Endodermal cell (in vitro differentiated cells): Measurements from ENCODE around the gene TARS2. TPM values are rescaled to one million over a fixed set of nuclear protein-coding genes. Genes with fewer than 3 reads are reported as not detected.
A peak's percentile ranks its signal among the peaks of the same experiment; 100 is the strongest.

Experiments used
- DNase-seq: peaks from one replicate; pipeline ENCODE4 v3.0.0-alpha.2; 2017
- H3K27ac ChIP-seq: 2 replicates; pipeline ENCODE4 v1.5.1; 2013; ENCODE audit warnings: mild to moderate bottlenecking, low read depth, low read length, moderate library complexity
- H3K27me3 ChIP-seq: 2 replicates; pipeline ENCODE4 v1.6.1; 2013; ENCODE audit warnings: mild to moderate bottlenecking, low read length, moderate library complexity; ENCODE audit not compliant: insufficient read depth, control insufficient read depth, poor library complexity, severe bottlenecking
- H3K36me3 ChIP-seq: 2 replicates; pipeline ENCODE4 v1.7.0; 2013; ENCODE audit warnings: mild to moderate bottlenecking, low read length, moderate library complexity; ENCODE audit not compliant: control insufficient read depth, insufficient read depth
- H3K4me1 ChIP-seq: one replicate; pipeline ENCODE4 v1.7.0; 2013; ENCODE audit warnings: low read length; ENCODE audit not compliant: control insufficient read depth, insufficient read depth
- H3K4me3 ChIP-seq: 2 replicates; pipeline ENCODE4 v1.5.1; 2013; ENCODE audit warnings: mild to moderate bottlenecking, low read length, moderate library complexity
- H3K9ac ChIP-seq: 2 replicates; pipeline ENCODE4 v1.6.1; 2013; ENCODE audit warnings: mild to moderate bottlenecking, low read length, moderate library complexity; ENCODE audit not compliant: poor library complexity, severe bottlenecking; ENCODE audit errors: extremely low read depth
- H3K9me3 ChIP-seq: 2 replicates; pipeline ENCODE4 v1.6.1; 2013; ENCODE audit warnings: mild to moderate bottlenecking, low read length, moderate library complexity; ENCODE audit not compliant: control insufficient read depth
- H3K27ac Mint-ChIP-seq: 2 replicates; pipeline ENCODE4 v1.8.0; 2020; ENCODE audit warnings: mixed read lengths
- H3K27me3 Mint-ChIP-seq: 2 replicates; pipeline ENCODE4 v1.8.0; 2021; ENCODE audit warnings: mild to moderate bottlenecking, mixed read lengths; ENCODE audit not compliant: insufficient read depth
- H3K36me3 Mint-ChIP-seq: 2 replicates; pipeline ENCODE4 v1.8.0; 2020; ENCODE audit warnings: low read depth, mixed read lengths
- H3K4me1 Mint-ChIP-seq: 2 replicates; pipeline ENCODE4 v1.8.0; 2020; ENCODE audit warnings: mixed read lengths
- H3K4me3 Mint-ChIP-seq: 2 replicates; pipeline ENCODE4 v1.8.0; 2020; ENCODE audit warnings: mild to moderate bottlenecking, moderate library complexity, mixed read lengths
- H3K9me3 Mint-ChIP-seq: 2 replicates; pipeline ENCODE4 v1.8.0; 2020; ENCODE audit warnings: mild to moderate bottlenecking, mixed read lengths
- CTCF ChIP-seq: fragments of 200-600 bp; sonication (generic); conservative IDR thresholded peaks from 2 replicates; pipeline ENCODE4 v1.5.0; 2021; ENCODE audit warnings: antibody characterized with exemption, mild to moderate bottlenecking
- WGBS, 2 experiments: methylation state at CpG; one replicate each; pipeline versions ENCODE4 v1.1.5 to v1.1.7; 2013; ENCODE audit warnings: missing lambda C conversion rate in 2 of 2, mixed read lengths in 1 of 2; ENCODE audit not compliant: insufficient coverage in 1 of 2, insufficient read length in 1 of 2; 5-methylcytosine and 5-hydroxymethylcytosine counted together
- total RNA-seq, 2 donors: library from RNA; stranded (reverse); fragmentation: NEBNext Ultra II Directional in 1 of 2; extraction: Animal tissue kit (Norgen Biotek cat#: 25700) in 1 of 2; gene quantifications; 2 replicates in 1 of 2; 3 replicates in 1 of 2; pipeline ENCODE4 v1.2.1, GENCODE V29; 2021

Gene TARS2
- total RNA-seq, 2 donors from 2014 or later = 32.9 to 39.4 TPM

GRCh38 chr1:150484431-150484830 lies 2.8 kb upstream of the TARS2 start:
- Mint-ChIP-seq H3K4me3 (no peak overlapping the region), H3K36me3 (peaks cover 7% of the 10 kb centered on the region), H3K27ac (no peak overlapping the region), H3K4me1 (peaks cover 10% of the 10 kb centered on the region), H3K27me3 (peaks cover 5% of the 10 kb centered on the region), H3K9me3 (no peaks in the 10 kb centered on the region)
- TF ChIP-seq CTCF = no peak
- Histone ChIP-seq H3K9me3 (no peaks in the 10 kb centered on the region), H3K9ac (no peak overlapping the region), H3K4me3 (no peak overlapping the region), H3K27ac (no peak overlapping the region), H3K36me3 (peaks cover 8% of the 10 kb centered on the region), H3K27me3 (peaks cover 4% of the 10 kb centered on the region), H3K4me1 (no peaks in the 10 kb centered on the region)
- no peak for DNase-seq
- WGBS, 2 experiments = 88 to 95% methylated on average over 2 to 3 of the region's 5 CpGs

- H3K4me1 ChIP-seq = no peaks in the 10 kb centered on the region
- H3K36me3 ChIP-seq = peaks cover 11% of the 10 kb centered on the region
- peaks cover 7% of the 10 kb centered on the region for H3K36me3 Mint-ChIP-seq
- peaks cover under 1% of the 10 kb centered on the region for H3K27me3 ChIP-seq
- 58 to 65% methylated on average over 2 of the region's 2 CpGs for WGBS, 2 experiments
- H3K9me3 ChIP-seq = no peaks in the 10 kb centered on the region
- H3K4me3 Mint-ChIP-seq = no peak overlapping the region
- peaks cover 3% of the 10 kb centered on the region for H3K27me3 Mint-ChIP-seq
- no peaks in the 10 kb centered on the region for H3K9me3 Mint-ChIP-seq
- peak; percentile 55 for TF ChIP-seq CTCF
- peaks cover 8% of the 10 kb centered on the region for H3K4me1 Mint-ChIP-seq
- H3K27ac ChIP-seq = no peak overlapping the region
- H3K4me3 ChIP-seq = no peak overlapping the region
- no peak overlapping the region for H3K27ac Mint-ChIP-seq
- DNase-seq = no peak
- no peak overlapping the region for H3K9ac ChIP-seq
These were observed 2.4 kb upstream of the TARS2 start for GRCh38 chr1:150484861-150485260.

- Mint-ChIP-seq H3K36me3 (peaks cover 28% of the 10 kb centered on the region), H3K4me1 (peaks cover 7% of the 10 kb centered on the region), H3K27ac (peak overlapping the region; percentile 92), H3K9me3 (no peaks in the 10 kb centered on the region), H3K27me3 (no peaks in the 10 kb centered on the region), H3K4me3 (peak overlapping the region; percentile 97)
- Histone ChIP-seq H3K4me1 (no peaks in the 10 kb centered on the region), H3K9ac (peak overlapping the region; percentile 66), H3K9me3 (no peaks in the 10 kb centered on the region), H3K27me3 (no peaks in the 10 kb centered on the region), H3K27ac (no peak overlapping the region), H3K36me3 (peaks cover 30% of the 10 kb centered on the region), H3K4me3 (peak overlapping the region; percentile 95)
- 6 to 11% methylated on average over 3 to 7 of the region's 7 CpGs for WGBS, 2 experiments
- TF ChIP-seq CTCF = no peak
- DNase-seq = no peak
These were observed 520 bp downstream of the TARS2 start for GRCh38 chr1:150487763-150488115.
